Activated naive CD8-positive, alpha-beta T cell treated with anti-CD3 and anti-CD28 coated beads for 36 hours (primary cell): ENCODE data around the gene LIPC. TPM values are rescaled to one million over a fixed set of nuclear protein-coding genes. Genes with fewer than 3 reads are reported as not detected.

Source experiments
- DNase-seq: peaks from one replicate; pipeline ENCODE4 v3.0.0; 2021
- H3K27ac Mint-ChIP-seq: one replicate; pipeline ENCODE4 v1.8.0; 2022; ENCODE audit warnings: mild to moderate bottlenecking, moderate library complexity, mixed read lengths
- H3K27me3 Mint-ChIP-seq: one replicate; pipeline ENCODE4 v1.8.0; 2022; ENCODE audit warnings: mild to moderate bottlenecking, mixed read lengths
- H3K36me3 Mint-ChIP-seq: one replicate; pipeline ENCODE4 v1.8.0; 2021; ENCODE audit warnings: mild to moderate bottlenecking, mixed read lengths
- H3K4me1 Mint-ChIP-seq: one replicate; pipeline ENCODE4 v1.8.0; 2021; ENCODE audit warnings: mixed read lengths
- H3K4me3 Mint-ChIP-seq: one replicate; pipeline ENCODE4 v1.8.0; 2022; ENCODE audit warnings: mild to moderate bottlenecking, moderate library complexity, mixed read lengths
- H3K9me3 Mint-ChIP-seq: one replicate; pipeline ENCODE4 v1.8.0; 2022; ENCODE audit warnings: mixed read lengths
- total RNA-seq, 2 experiments: library from RNA; stranded (reverse); gene quantifications; one replicate each; pipeline ENCODE4 v1.2.3, GENCODE V29; 2021

Gene LIPC
- total RNA-seq, 2 experiments from 2014 or later: 1.5 to 1.8 TPM

DNA sequence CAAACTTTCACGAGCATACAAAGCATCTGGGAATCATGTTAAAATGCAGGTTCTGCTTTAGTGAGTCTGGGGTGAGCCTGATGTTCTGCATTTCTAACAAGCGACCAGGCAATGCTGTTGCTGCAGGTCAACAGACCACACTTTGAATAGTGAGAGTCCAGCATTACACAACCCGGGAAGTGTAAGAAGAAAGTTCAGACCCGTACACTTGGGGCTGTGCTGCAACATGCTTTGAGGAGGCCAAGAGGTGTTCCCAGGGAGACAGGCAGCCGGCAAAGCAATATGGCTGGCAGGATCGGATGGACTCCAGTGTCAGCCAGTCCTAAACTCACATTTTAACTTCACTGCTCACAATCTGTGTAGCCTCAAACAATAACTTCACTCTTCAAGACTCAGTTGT is 134.2 kb downstream of the LIPC start:
- peaks cover 5% of the 10 kb centered on the region for H3K9me3 Mint-ChIP-seq
- no peak for DNase-seq

DNA sequence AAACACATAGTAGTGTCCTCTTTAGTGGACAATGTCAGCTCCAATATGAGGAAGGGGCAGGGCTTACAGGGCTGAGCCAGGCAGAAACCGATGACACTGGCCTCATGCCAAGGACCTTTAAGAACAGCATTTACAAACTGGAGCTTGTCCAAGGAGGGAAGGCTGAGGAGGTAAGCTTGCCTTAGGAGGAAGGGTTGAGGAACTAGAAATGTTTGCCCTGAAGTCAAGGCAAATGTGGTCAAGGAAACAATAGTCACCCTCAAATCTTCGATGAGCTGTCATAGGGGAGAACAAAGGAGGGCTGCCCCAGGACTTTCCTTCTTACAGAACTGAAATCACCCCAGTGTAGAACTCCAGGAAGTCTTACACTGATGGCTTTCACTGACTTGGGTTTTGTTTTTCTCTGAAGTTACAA is 136.4 kb downstream of the LIPC start:
- Mint-ChIP-seq H3K4me1 (peaks cover 11% of the 10 kb centered on the region), H3K27me3 (no peaks in the 10 kb centered on the region), H3K27ac (peak overlapping the region; percentile 79), H3K9me3 (peaks cover 5% of the 10 kb centered on the region), H3K4me3 (no peak overlapping the region), H3K36me3 (no peaks in the 10 kb centered on the region)
- peak; percentile 14 for DNase-seq

More for the DNA sequence above, 134.2 kb downstream of the LIPC start:
- Mint-ChIP-seq H3K4me3 (no peak overlapping the region), H3K27me3 (no peaks in the 10 kb centered on the region), H3K36me3 (no peaks in the 10 kb centered on the region), H3K27ac (no peak overlapping the region), H3K4me1 (peaks cover 11% of the 10 kb centered on the region)

DNA sequence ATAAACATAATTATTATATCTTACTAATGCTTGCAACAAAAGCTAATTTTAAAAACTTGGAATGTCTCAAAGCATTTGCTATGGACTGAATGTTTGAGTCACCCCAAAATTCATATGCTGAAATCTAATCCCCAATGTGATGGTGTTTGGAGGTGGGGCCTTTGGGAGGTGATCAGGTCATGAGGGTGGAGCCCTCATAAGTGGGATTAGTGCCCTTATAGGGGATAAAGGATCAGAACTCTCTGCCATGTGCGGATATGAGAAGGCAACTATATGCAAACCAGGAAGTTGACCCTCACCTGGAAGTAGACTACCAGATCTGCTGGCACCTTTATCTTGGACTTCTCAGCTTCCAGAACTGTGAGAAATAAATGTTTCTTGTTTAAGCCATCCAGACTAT is 137.7 kb downstream of the LIPC start:
- H3K9me3 Mint-ChIP-seq: peaks cover 5% of the 10 kb centered on the region
- peaks cover 11% of the 10 kb centered on the region for H3K4me1 Mint-ChIP-seq
- no peaks in the 10 kb centered on the region for H3K27me3 Mint-ChIP-seq
- no peaks in the 10 kb centered on the region for H3K36me3 Mint-ChIP-seq
- DNase-seq: no peak
- H3K4me3 Mint-ChIP-seq: no peak overlapping the region
- H3K27ac Mint-ChIP-seq: no peak overlapping the region

DNA sequence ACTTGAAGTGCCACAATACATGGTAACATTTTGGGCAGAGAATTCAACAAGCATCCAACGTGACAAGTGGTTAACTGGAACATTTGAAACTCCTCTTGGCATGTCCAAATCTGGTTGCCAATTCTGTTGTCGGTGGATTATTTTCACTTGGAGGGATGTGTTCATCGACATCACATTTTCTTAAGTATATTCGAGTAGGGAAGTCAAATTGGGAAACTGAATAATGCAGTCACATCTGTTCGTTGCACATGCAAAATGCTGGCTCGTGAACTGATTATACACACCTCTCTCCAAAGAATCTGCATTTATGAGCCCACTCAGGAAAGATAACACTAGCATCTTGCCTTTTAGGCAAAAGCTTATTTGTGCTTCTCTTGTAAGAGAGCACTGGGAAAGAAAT is 139.7 kb downstream of the LIPC start:
- Mint-ChIP-seq H3K9me3 (peaks cover 8% of the 10 kb centered on the region), H3K4me1 (peaks cover 14% of the 10 kb centered on the region), H3K27me3 (no peaks in the 10 kb centered on the region), H3K27ac (no peak overlapping the region), H3K4me3 (no peak overlapping the region), H3K36me3 (no peaks in the 10 kb centered on the region)
- DNase-seq: no peak

DNA sequence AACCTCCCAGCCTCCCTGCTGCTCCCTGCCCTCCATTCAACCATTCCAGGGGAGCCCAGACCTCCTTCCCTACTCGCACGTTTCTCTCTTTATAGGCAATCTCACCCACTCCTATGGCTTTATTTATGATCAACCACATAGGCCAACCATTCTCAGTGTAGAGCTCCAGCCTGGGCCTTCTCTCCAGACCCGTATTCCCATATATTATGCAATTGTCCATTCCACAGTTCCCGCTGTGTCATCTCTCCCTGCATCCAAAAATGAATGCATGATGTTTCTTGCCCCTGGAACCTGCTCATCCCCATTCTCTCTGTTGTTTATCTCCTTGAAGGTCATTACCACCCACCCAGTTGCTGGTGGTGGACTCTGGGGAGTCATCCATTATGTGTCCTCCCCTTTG is 140.7 kb downstream of the LIPC start:
- peaks cover 14% of the 10 kb centered on the region for H3K4me1 Mint-ChIP-seq
- no peak overlapping the region for H3K4me3 Mint-ChIP-seq
- no peak overlapping the region for H3K27ac Mint-ChIP-seq
- no peaks in the 10 kb centered on the region for H3K36me3 Mint-ChIP-seq
- H3K27me3 Mint-ChIP-seq: no peaks in the 10 kb centered on the region
- peaks cover 8% of the 10 kb centered on the region for H3K9me3 Mint-ChIP-seq
- DNase-seq: no peak

DNA sequence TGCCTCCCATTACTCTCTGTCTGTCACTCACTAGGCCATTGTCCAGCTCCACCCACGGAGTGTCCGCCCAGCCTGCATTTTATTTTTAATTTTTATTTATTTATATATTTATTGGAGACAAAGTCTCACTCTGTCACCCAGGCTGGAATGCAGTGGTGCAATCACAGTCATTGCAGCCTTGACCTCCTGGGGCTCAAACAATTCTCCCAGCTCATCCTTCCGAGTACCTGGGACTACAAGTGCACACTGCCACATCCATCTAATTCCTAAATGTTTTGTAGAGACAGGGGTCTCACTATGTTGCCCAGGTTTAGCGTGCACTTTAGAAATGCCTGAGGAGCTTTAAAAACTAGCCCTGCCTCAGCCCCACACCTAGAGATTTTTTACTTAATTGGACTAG is 141.5 kb downstream of the LIPC start:
- Mint-ChIP-seq H3K4me3 (no peak overlapping the region), H3K27me3 (no peaks in the 10 kb centered on the region), H3K9me3 (peaks cover 8% of the 10 kb centered on the region), H3K27ac (no peak overlapping the region), H3K36me3 (no peaks in the 10 kb centered on the region), H3K4me1 (peaks cover 10% of the 10 kb centered on the region)
- DNase-seq: no peak

DNA sequence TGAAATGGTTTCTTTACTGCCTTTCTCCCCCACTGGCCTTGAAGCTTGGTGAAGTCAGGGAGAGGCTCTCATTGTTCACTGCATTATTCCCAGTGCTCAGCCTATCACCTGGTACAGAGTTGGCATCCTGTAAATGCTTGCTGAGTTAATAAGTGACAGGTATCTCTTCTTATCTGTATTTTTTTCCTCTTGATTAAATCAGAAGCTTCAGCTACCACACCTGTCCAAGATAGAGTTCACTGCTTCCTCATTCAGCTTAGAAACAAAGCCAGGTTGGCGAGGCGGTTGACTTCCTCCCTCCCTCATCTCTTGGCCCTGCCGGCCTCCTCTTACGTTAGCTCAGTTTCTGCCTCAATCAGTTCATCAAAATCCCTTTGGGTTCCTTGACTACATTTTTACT is 142.8 kb downstream of the LIPC start:
- no peaks in the 10 kb centered on the region for H3K27me3 Mint-ChIP-seq
- peaks cover 7% of the 10 kb centered on the region for H3K9me3 Mint-ChIP-seq
- H3K27ac Mint-ChIP-seq: no peak overlapping the region
- no peak for DNase-seq
- H3K36me3 Mint-ChIP-seq: no peaks in the 10 kb centered on the region
- peaks cover 3% of the 10 kb centered on the region for H3K4me1 Mint-ChIP-seq
- H3K4me3 Mint-ChIP-seq: no peak overlapping the region

DNA sequence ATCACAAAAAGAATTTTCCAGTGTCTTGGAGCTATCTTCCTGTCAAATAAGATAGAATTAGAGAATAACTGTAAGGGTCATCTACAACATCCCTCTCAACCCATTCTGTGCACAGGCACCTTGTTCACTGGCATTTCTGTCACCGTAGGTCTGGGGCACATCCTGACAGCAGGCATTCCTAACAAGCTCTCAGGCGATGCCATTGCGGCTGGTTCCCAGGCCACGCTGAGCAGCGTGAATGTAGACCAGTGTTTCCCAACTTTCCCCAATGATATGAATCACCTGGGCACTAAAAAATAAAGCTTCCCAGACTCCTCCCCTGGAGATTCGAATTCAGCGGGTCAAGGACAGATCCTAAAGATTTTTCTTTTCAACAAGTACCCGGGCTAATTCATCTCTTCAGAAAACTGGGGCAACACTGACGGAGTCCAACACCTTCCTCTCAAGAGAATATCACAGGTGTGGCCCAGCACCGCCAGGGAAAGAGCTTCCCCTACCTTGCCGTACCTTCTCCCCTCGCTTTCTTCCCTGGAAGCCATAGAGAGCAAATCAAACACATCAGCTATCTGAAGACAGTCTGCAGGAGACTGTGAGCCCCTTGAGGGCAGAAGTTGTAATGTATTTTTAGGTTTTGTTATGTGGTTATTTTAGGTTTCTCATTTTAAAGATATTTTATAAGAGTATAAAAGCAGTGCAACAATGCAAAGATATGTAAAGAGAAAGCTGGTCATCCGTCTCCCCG is 143.4 kb downstream of the LIPC start:
- no peak overlapping the region for H3K27ac Mint-ChIP-seq
- H3K4me1 Mint-ChIP-seq: peaks cover 3% of the 10 kb centered on the region
- no peaks in the 10 kb centered on the region for H3K27me3 Mint-ChIP-seq
- no peak overlapping the region for H3K4me3 Mint-ChIP-seq
- H3K36me3 Mint-ChIP-seq: no peaks in the 10 kb centered on the region
- peaks cover 3% of the 10 kb centered on the region for H3K9me3 Mint-ChIP-seq
- DNase-seq: no peak

DNA sequence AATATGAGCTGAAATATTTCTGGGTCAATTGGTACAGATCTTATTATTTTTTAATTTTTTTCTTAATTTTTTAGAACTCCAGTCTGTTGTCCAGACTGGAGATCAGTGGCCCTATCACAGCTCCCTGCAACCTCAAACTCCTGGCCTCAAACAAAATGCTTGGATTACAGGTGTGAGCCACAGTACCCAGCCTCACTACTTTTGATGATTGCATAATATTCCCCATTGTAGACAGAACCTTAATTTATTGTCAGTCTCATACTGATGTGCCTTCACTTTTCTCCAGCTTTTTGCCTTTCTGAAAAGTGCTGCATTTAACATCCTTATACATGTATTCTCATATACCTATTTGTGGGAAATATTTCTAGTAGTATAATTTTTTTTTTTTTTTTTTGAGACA is 144.9 kb downstream of the LIPC start:
- H3K27ac Mint-ChIP-seq: no peak overlapping the region
- DNase-seq: no peak
- H3K27me3 Mint-ChIP-seq: no peaks in the 10 kb centered on the region
- H3K4me3 Mint-ChIP-seq: no peak overlapping the region
- peaks cover 3% of the 10 kb centered on the region for H3K9me3 Mint-ChIP-seq
- H3K36me3 Mint-ChIP-seq: no peaks in the 10 kb centered on the region
- peaks cover 3% of the 10 kb centered on the region for H3K4me1 Mint-ChIP-seq

DNA sequence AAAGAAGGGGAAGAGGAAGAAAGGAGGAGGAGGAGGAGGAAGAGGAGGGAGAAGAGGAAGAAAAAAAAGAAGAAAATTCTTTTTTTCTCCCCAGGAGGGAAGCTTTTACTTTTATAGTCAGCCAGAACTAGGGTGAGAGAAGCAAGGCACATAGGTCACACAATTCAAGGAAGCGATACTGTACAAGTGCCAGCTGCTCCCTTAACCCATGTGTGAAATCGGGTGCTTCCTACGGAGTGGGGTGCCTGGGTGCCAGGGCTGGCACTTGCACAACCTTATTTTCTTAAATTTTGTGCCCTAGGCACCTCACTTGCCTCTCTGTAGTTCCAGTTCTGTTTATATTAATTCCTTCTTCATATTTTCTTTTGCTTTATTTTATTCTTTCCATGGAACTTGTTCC is 150.4 kb downstream of the LIPC start:
- peaks cover 4% of the 10 kb centered on the region for H3K36me3 Mint-ChIP-seq
- H3K4me1 Mint-ChIP-seq: peaks cover 10% of the 10 kb centered on the region
- no peak for DNase-seq
- no peak overlapping the region for H3K4me3 Mint-ChIP-seq
- peaks cover 4% of the 10 kb centered on the region for H3K27me3 Mint-ChIP-seq
- no peak overlapping the region for H3K27ac Mint-ChIP-seq
- H3K9me3 Mint-ChIP-seq: peaks cover 9% of the 10 kb centered on the region

DNA sequence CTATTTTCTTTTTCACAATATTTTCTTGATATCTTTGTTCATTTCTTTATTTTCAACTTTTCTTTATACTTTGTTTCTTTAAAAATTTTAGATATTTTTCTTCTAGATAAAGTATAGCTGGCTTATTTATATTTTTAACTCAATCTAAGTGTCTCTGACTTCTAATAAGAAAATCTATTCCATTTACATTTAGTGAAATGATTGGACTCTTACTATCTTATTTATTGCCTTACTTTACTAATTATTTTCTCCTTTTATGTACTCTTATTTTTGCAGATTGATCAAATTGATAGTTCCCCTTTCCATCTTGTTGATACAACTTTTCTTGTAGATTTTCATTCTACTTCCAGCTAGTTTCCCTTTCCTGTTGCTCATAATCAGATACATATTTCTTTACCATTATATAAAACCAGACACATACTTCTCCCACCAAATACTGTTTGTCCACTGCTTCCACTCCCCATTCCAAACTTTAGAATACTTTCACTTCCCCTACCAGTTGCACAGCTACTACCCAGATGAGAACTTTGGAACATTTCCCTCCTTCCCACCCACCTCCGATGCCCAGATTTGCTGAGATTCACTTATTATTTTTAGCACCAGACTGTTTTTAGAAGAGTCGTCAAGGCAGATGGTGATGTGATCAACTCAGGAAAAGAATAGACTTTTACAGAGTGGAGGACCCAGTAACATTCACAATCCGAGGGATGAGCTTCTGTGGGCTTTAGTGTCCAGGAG is 151.5 kb downstream of the LIPC start:
- Mint-ChIP-seq H3K27me3 (peaks cover 4% of the 10 kb centered on the region), H3K4me3 (no peak overlapping the region), H3K27ac (no peak overlapping the region), H3K9me3 (peaks cover 9% of the 10 kb centered on the region), H3K36me3 (peaks cover 4% of the 10 kb centered on the region), H3K4me1 (peaks cover 10% of the 10 kb centered on the region)
- no peak for DNase-seq

DNA sequence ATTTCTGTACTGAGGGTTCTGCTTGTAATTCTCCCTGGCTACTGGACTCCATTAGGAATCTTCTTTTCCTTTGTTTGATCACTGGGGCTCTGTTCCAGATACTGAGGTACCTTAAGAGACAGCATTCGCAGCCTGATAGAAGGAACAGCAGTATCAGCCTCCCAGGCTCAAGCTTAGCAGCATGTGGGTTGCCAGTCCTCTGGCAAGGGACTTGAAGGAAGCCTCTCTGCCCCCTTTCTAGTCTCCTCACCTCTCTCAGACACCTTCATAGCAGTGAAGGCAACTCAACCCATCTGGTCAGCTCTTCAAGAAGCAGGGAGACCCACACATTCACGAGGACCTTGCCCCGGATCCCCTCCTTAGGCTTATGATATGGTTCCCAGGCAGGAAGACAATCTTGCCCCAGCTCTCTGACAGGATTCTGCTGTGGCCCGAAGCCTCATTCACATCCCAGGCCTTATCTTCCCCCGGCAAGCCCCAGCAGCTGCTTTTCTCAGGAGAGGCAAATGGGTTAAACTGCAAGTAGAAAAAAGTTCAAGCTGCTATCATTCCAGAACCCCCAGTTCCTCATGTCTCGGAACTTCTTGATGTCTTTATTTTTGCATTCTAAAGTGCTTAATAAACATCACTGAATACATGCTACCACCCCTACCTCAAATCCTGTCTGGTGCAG is 153.1 kb downstream of the LIPC start:
- Mint-ChIP-seq H3K9me3 (peaks cover 9% of the 10 kb centered on the region), H3K4me1 (peaks cover 18% of the 10 kb centered on the region), H3K27ac (no peak overlapping the region), H3K27me3 (peaks cover 4% of the 10 kb centered on the region), H3K36me3 (peaks cover 4% of the 10 kb centered on the region), H3K4me3 (no peak overlapping the region)
- DNase-seq: no peak

DNA sequence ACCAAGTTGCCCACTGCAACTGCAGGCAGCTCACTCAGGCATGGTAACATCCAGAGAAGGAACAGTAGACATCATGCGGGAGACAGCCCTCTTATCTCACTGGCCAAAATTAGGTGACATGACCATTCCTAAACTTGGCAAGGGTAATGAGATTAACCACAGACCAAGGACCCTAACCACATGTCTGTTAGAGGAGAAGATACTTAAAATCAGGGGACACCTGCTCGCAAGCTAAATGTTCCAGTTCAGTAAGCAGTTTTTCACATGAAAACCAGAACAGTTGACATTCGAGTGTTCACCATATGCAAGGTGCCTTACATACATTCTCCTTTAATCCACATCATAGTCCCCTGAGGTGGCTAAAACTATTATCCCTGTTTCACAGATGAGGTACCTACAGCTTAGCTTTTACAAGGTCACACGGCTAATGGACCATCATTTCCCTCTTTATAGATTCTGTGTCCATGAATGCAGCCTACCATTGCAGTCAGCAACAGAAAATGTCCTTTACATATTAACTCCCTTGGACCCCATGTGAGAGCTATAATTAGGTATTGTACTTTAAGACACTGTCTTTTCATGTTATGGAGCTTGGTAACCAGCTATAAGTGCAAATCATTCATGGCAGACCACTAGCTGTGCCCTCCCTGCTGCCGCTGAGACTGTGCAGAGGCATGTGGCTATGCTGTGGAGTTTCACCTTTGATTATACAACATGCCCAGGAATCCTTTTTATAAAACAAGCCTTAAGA is 154.1 kb downstream of the LIPC start:
- no peak for DNase-seq
- peaks cover 9% of the 10 kb centered on the region for H3K9me3 Mint-ChIP-seq
- no peak overlapping the region for H3K27ac Mint-ChIP-seq
- peaks cover 4% of the 10 kb centered on the region for H3K36me3 Mint-ChIP-seq
- peaks cover 4% of the 10 kb centered on the region for H3K27me3 Mint-ChIP-seq
- peaks cover 18% of the 10 kb centered on the region for H3K4me1 Mint-ChIP-seq
- H3K4me3 Mint-ChIP-seq: no peak overlapping the region

DNA sequence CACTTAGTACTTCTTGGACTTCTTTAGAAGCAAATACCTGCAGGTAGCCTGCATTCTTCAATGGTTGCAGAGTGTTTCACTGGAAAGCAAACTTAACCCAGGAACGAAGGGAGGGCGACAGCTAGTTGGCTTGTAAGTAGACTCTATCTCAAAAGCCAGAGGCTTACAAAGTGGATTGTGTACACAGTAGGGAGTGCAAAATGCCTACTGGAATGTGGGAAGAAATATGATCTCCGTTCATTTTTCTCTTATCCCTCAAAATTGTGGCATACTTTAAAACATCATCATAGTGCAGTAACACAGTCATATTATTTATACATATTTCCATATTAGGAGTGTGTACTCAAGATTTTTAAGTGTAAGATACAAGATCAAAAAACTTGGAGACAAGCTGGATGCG is 155.7 kb downstream of the LIPC start:
- Mint-ChIP-seq H3K27ac (no peak overlapping the region), H3K36me3 (peaks cover 7% of the 10 kb centered on the region), H3K4me1 (peaks cover 18% of the 10 kb centered on the region), H3K9me3 (peaks cover 9% of the 10 kb centered on the region), H3K27me3 (peaks cover 4% of the 10 kb centered on the region), H3K4me3 (no peak overlapping the region)
- no peak for DNase-seq

DNA sequence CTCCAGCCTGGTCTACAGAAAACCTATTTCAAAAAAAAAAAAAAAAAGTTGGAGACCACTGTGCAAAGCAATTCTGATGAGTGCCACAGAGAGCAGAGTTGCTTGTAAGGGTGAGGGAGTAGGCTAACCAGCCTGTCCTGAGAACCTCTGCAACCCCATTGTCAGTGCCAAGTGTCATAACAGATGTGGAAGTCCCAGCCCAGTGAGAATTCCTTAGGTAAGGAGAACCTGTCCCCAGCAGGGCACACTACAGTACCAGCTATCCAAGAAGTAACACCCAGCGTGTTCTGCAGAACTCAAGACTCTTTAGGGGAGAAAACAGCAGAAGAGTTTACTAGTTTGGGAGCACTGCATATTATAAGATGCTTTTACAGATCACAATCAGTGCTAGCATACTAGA is 156.3 kb downstream of the LIPC start:
- Mint-ChIP-seq H3K27ac (no peak overlapping the region), H3K4me3 (no peak overlapping the region), H3K36me3 (peaks cover 7% of the 10 kb centered on the region), H3K4me1 (peaks cover 18% of the 10 kb centered on the region), H3K9me3 (peaks cover 8% of the 10 kb centered on the region), H3K27me3 (peaks cover 4% of the 10 kb centered on the region)
- no peak for DNase-seq
